HCT116 (cell line): ENCODE data around the gene CEND1. TPM values are rescaled to one million over a fixed set of nuclear protein-coding genes. Genes with fewer than 3 reads are reported as not detected.

ENCODE experiments used
- ATAC-seq: fragments of 200-7000 bp; cut with Tn5 transposase; 2 replicates; pipeline ENCODE4 v1.9.1; 2020; ENCODE audit warnings: mild to moderate bottlenecking, moderate library complexity
- BruUV-seq: library from RNA; stranded (reverse); fragments of 400-500 nt; replicated peaks from 2 replicates; lab custom pipeline; 2021; lab: Mats Ljungman, UMichigan
- CTCF ChIA-PET: fragments of 300-600 bp; sonication (Branson Sonifier 250); formaldehyde crosslinking; loops from one replicate; lab custom pipeline; 2021; ENCODE audit warnings: antibody characterized with exemption; lab: Charles Lee
- POLR2A ChIA-PET: fragments of 300-600, 350-600 bp; sonication (Branson Sonifier 250); formaldehyde crosslinking; loops from one replicate; lab custom pipeline; 2021; ENCODE audit warnings: antibody characterized with exemption; lab: Charles Lee
- RAD21 ChIA-PET, 2 experiments: fragments of 300-600 bp; sonication (Branson Sonifier 250); formaldehyde crosslinking; loops; one replicate each; lab custom pipeline; 2023; ENCODE audit warnings: low total read pairs in 2 of 2; ENCODE audit not compliant: uncharacterized antibody in 2 of 2, unreplicated experiment in 2 of 2, low non-redundant PET in 1 of 2; lab: Charles Lee
- DNase-seq: peaks from one replicate; pipeline ENCODE4 v3.0.0-alpha.2; 2010; ENCODE audit warnings: low read depth, low spot score
- H2AFZ ChIP-seq: fragments of 200-600 bp; shearing (Covaris generic), sonication (generic); 2 replicates; pipeline ENCODE4 v1.6.1; 2017; ENCODE audit warnings: low read depth, mixed run types, mixed read lengths, antibody characterized with exemption, low read length; ENCODE audit not compliant: poor library complexity, severe bottlenecking
- H3K27ac ChIP-seq: 2 replicates; pipeline ENCODE4 v1.5.1; 2012; ENCODE audit warnings: low read depth, low read length
- H3K27me3 ChIP-seq: fragments of 200-600 bp; sonication (generic); 2 replicates; pipeline ENCODE4 v1.6.1; 2016; ENCODE audit warnings: mixed run types, low read length, mixed read lengths; ENCODE audit not compliant: insufficient read depth
- H3K36me3 ChIP-seq, 2 experiments: fragments of 200-500 bp in 1 of 2; fragments of 200-600 bp in 1 of 2; sonication (Bioruptor generic) in 1 of 2; sonication (generic) in 1 of 2; 2 replicates each; pipeline versions ENCODE4 v1.5.1 to v1.6.1; 2014 to 2016; ENCODE audit warnings: low read length in 2 of 2, inconsistent platforms in 1 of 2, mixed read lengths in 1 of 2, mixed run types in 1 of 2; ENCODE audit not compliant: insufficient read depth in 2 of 2, control insufficient read depth in 1 of 2
- H3K4me1 ChIP-seq, 2 experiments: fragments of 200-600 bp in 1 of 2; sonication (generic) in 1 of 2; 2 replicates each; pipeline versions ENCODE4 v1.5.1 to v1.6.1; 2012 to 2017; ENCODE audit warnings: low read length in 2 of 2, inconsistent platforms in 1 of 2, mild to moderate bottlenecking in 1 of 2, mixed read lengths in 1 of 2, mixed run types in 1 of 2, moderate library complexity in 1 of 2; ENCODE audit not compliant: insufficient read depth in 2 of 2, control insufficient read depth in 1 of 2
- H3K4me2 ChIP-seq: fragments of 200-600 bp; sonication (generic); 2 replicates; pipeline ENCODE4 v1.6.1; 2017; ENCODE audit warnings: mixed run types, low read length, mixed read lengths
- H3K4me3 ChIP-seq, 2 experiments: fragments of 200-600 bp in 1 of 2; sonication (generic) in 1 of 2; replicated peaks in 1 of 2; 2 replicates each; pipeline ENCODE4 v1.5.1; 2011 to 2016; ENCODE audit warnings: low read length in 2 of 2, control low read depth in 1 of 2, low read depth in 1 of 2, mild to moderate bottlenecking in 1 of 2, mixed read lengths in 1 of 2, mixed run types in 1 of 2
- H3K79me2 ChIP-seq: fragments of 200-600 bp; sonication (generic); 2 replicates; pipeline ENCODE4 v1.6.1; 2017; ENCODE audit warnings: mild to moderate bottlenecking, mixed run types, low read length, moderate library complexity, mixed read lengths; ENCODE audit not compliant: insufficient read depth
- H3K9ac ChIP-seq: fragments of 200-600 bp; sonication (generic); 2 replicates; pipeline ENCODE4 v1.6.1; 2016; ENCODE audit warnings: low read length, mixed read lengths
- H3K9me2 ChIP-seq: fragments of 200-600 bp; sonication (generic), shearing (Covaris generic); 2 replicates; pipeline ENCODE4 v1.6.1; 2017; ENCODE audit warnings: mixed run types, mild to moderate bottlenecking, moderate library complexity; ENCODE audit not compliant: insufficient read depth
- H3K9me3 ChIP-seq, 2 experiments: fragments of 200-500 bp in 1 of 2; fragments of 200-600 bp in 1 of 2; sonication (Bioruptor generic) in 1 of 2; sonication (generic) in 1 of 2; 2 replicates each; pipeline ENCODE4 v1.6.1; 2014 to 2017; ENCODE audit warnings: low read length in 2 of 2, mixed read lengths in 2 of 2, inconsistent platforms in 1 of 2, low read depth in 1 of 2, mild to moderate bottlenecking in 1 of 2, mixed run types in 1 of 2, moderate library complexity in 1 of 2; ENCODE audit not compliant: control insufficient read depth in 1 of 2, insufficient read depth in 1 of 2
- H4K20me1 ChIP-seq: fragments of 200-600 bp; sonication (generic), shearing (Covaris generic); 2 replicates; pipeline ENCODE4 v1.6.1; 2017; ENCODE audit warnings: mixed run types, mild to moderate bottlenecking, moderate library complexity; ENCODE audit not compliant: insufficient read depth
- ATF3 ChIP-seq: IDR thresholded peaks from 2 replicates; pipeline ENCODE4 v1.6.1; 2012
- CBX3 ChIP-seq: IDR thresholded peaks from 2 replicates; pipeline ENCODE4 v1.6.1; 2012; ENCODE audit warnings: low read depth
- CEBPB ChIP-seq: IDR thresholded peaks from 2 replicates; pipeline ENCODE4 v1.6.1; 2012; ENCODE audit warnings: low read depth
- CTCF ChIP-seq, 3 experiments: fragments of 200-600 bp in 1 of 3; sonication (generic) in 1 of 3; IDR thresholded peaks in 2 of 3; conservative IDR thresholded peaks in 1 of 3; 2 replicates each; pipeline ENCODE4 v1.5.1; 2012 to 2017; ENCODE audit warnings: low read depth in 2 of 3, low read length in 2 of 3, antibody characterized with exemption in 1 of 3, borderline replicate concordance in 1 of 3, control low read depth in 1 of 3, mild to moderate bottlenecking in 1 of 3, mixed read lengths in 1 of 3, mixed run types in 1 of 3, moderate library complexity in 1 of 3; ENCODE audit not compliant: insufficient read depth in 1 of 3
- EGR1 ChIP-seq: IDR thresholded peaks from 2 replicates; pipeline ENCODE4 v1.6.1; 2012; ENCODE audit warnings: low read depth
- ELF1 ChIP-seq: IDR thresholded peaks from 2 replicates; pipeline ENCODE4 v1.6.1; 2012; ENCODE audit warnings: low read depth, borderline replicate concordance
- EZH2 ChIP-seq: fragments of 200-600 bp; sonication (generic); IDR thresholded peaks from 2 replicates; pipeline ENCODE4 v1.6.1; 2017; ENCODE audit warnings: antibody characterized with exemption, mixed run types
- EZH2phosphoT487 ChIP-seq: fragments of 200-600 bp; IDR thresholded peaks from 2 replicates; pipeline ENCODE4 v1.6.1; 2018; ENCODE audit warnings: antibody characterized with exemption, borderline replicate concordance
- FOSL1 ChIP-seq: IDR thresholded peaks from 2 replicates; pipeline ENCODE4 v1.6.1; 2012; ENCODE audit warnings: low read depth
- JUND ChIP-seq: IDR thresholded peaks from 2 replicates; pipeline ENCODE4 v1.6.1; 2012
- MAX ChIP-seq: IDR thresholded peaks from 2 replicates; pipeline ENCODE4 v1.6.1; 2012
- POLR2AphosphoS5 ChIP-seq: IDR thresholded peaks from 2 replicates; pipeline ENCODE4 v1.6.1; 2011; ENCODE audit warnings: mild to moderate bottlenecking, low read depth, low read length, moderate library complexity
- RAD21 ChIP-seq: IDR thresholded peaks from 2 replicates; pipeline ENCODE4 v1.6.1; 2012; ENCODE audit warnings: low read depth, mild to moderate bottlenecking
- REST ChIP-seq: IDR thresholded peaks from 2 replicates; pipeline ENCODE4 v1.6.1; 2012; ENCODE audit warnings: low read depth
- SIN3A ChIP-seq: IDR thresholded peaks from 2 replicates; pipeline ENCODE4 v1.6.1; 2012; ENCODE audit warnings: low read depth
- SRF ChIP-seq: IDR thresholded peaks from 2 replicates; pipeline ENCODE4 v1.6.1; 2012; ENCODE audit warnings: low read depth
- ZBTB33 ChIP-seq: IDR thresholded peaks from 2 replicates; pipeline ENCODE4 v1.6.1; 2011; ENCODE audit warnings: mild to moderate bottlenecking, low read length, moderate library complexity; ENCODE audit not compliant: insufficient replicate concordance; ENCODE audit errors: extremely low read depth
- ZNF274 ChIP-seq: fragments of 200-500 bp; sonication (Bioruptor generic); IDR thresholded peaks from 2 replicates; pipeline ENCODE4 v1.6.1; 2014; ENCODE audit warnings: mild to moderate bottlenecking, low read depth, low read length, inconsistent platforms
- intact Hi-C: fragments of 100-400 bp; cut with micrococcal nuclease; formaldehyde crosslinking; loops from 2 replicates; pipeline ENCODE4 v1.10.0; 2022
- total RNA-seq: library from RNA; stranded (reverse); gene quantifications from one replicate; pipeline ENCODE4 v1.2.1, GENCODE V29; 2021; ENCODE audit not compliant: unreplicated experiment

Gene CEND1
- total RNA-seq, 1 experiment from 2014 or later = 0.27 TPM

GRCh38 chr11:802693-803466 lies 13.0 kb upstream of the CEND1 start:
- H3K27me3 ChIP-seq = no peaks in the 10 kb centered on the region
- no peaks in the 10 kb centered on the region for H4K20me1 ChIP-seq
- ChIA-PET RAD21 (no interaction called here), CTCF (no interaction called here), POLR2A (no interaction called here)
- DNase-seq = no peak
- H3K4me1 ChIP-seq = peaks cover 26 to 34% of the 10 kb centered on the region in 2 experiments
- intact Hi-C loops = no loop called here
- no peak overlapping the region for H3K4me3 ChIP-seq
- H3K4me2 ChIP-seq = no peak overlapping the region
- ATAC-seq = no peak
- BruUV-seq = no TSS peak
- no peak overlapping the region for H3K9ac ChIP-seq
- H3K27ac ChIP-seq = peak overlapping the region; percentile 29; the same call in 1 of the 2 replicates
- H3K36me3 ChIP-seq = peaks cover 0 to 9% of the 10 kb centered on the region in 2 experiments; a peak in 1 of 4 replicates
- H3K79me2 ChIP-seq = peaks cover 16% of the 10 kb centered on the region; the same call in 1 of the 2 replicates
- H2AFZ ChIP-seq = no peak overlapping the region
- H3K9me2 ChIP-seq = no peaks in the 10 kb centered on the region
- H3K9me3 ChIP-seq = no peaks in the 10 kb centered on the region
- TF ChIP-seq RAD21 (no peak), EGR1 (no peak), CTCF (IDR thresholded peaks at IDR 0.05 in 2 of 3, conservative IDR thresholded peaks at IDR 0.05 in 1 of 3; ENCODE audit: borderline replicate concordance in 1 of 3, insufficient read depth in 1 of 3, low read depth in 2 of 3, low read length in 2 of 3) (no peak), CEBPB (no peak), EZH2 (no peak), REST (no peak), SRF (no peak), ZBTB33 (no peak), ZNF274 (no peak), POLR2AphosphoS5 (no peak), MAX (no peak), JUND (no peak), FOSL1 (no peak), ATF3 (no peak), CBX3 (no peak), ELF1 (no peak), EZH2phosphoT487 (no peak), SIN3A (no peak)
